Activated naive CD4-positive, alpha-beta T cell treated with anti-CD3 and anti-CD28 coated beads for 36 hours (primary cell): ENCODE measurements around the gene HOXC6. TPM values are rescaled to one million over a fixed set of nuclear protein-coding genes. Genes with fewer than 3 reads are reported as not detected.

Source experiments
- CTCF ChIA-PET: fragments of 350-600 bp; sonication (Branson Sonifier 250); formaldehyde crosslinking; loops from one replicate; lab custom pipeline; 2021; ENCODE audit warnings: antibody characterized with exemption; lab: Charles Lee
- DNase-seq: peaks from one replicate; pipeline ENCODE4 v3.0.0-alpha.2; 2020
- H3K27ac Mint-ChIP-seq: one replicate; pipeline ENCODE4 v1.8.0; 2021; ENCODE audit warnings: mild to moderate bottlenecking, mixed read lengths
- H3K27me3 Mint-ChIP-seq: one replicate; pipeline ENCODE4 v1.8.0; 2021; ENCODE audit warnings: low read depth, mixed read lengths
- H3K36me3 Mint-ChIP-seq: one replicate; pipeline ENCODE4 v1.8.0; 2021; ENCODE audit warnings: low read depth, mixed read lengths
- H3K4me1 Mint-ChIP-seq: one replicate; pipeline ENCODE4 v1.8.0; 2021; ENCODE audit warnings: low read depth, mixed read lengths
- H3K4me3 Mint-ChIP-seq: one replicate; pipeline ENCODE4 v1.8.0; 2021; ENCODE audit warnings: mild to moderate bottlenecking, moderate library complexity, mixed read lengths
- H3K9me3 Mint-ChIP-seq: one replicate; pipeline ENCODE4 v1.8.0; 2021; ENCODE audit warnings: mixed read lengths
- intact Hi-C: fragments of 100-400 bp; cut with micrococcal nuclease; formaldehyde crosslinking; loops from one replicate; pipeline ENCODE4 v1.15.1; 2023
- total RNA-seq, 2 experiments: library from RNA; stranded (reverse); gene quantifications; one replicate each; pipeline ENCODE4 v1.2.3, GENCODE V29; 2021

Gene HOXC6
- total RNA-seq, 2 experiments from 2014 or later: not detected

DNA sequence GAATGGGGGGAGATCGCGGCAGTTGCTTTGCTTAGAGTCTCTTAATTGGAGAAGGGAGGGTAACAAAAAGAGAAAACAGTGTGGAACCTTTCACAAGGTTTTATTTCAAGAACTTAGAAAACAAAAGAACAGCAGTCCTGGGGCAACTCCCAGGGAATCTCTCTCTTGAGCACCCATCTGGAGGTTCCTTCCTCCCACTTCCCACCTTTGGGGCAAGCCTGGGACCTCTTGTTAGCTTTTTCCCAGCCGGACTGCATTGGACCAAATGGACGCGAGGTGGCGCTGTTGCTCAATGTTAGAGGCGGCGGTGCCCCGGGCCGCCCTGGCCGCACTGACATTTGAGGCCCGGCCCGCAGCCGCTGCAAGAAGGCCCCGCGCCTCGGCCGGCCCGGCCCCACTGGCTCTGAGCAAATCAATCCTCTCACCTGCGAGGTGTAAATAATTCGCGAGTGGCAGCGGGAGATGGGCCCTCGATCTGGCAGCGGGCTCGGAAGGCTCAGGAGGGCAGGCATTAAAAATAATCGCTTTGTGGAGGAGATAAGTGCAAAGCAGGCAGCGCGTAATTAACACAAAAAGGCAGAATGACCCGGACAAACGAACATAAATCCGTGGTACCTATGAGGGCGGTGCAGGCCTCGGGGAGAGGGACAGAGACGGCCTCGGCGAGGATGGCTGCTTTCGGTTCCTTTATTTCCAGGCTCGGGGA lies 22.2 kb upstream of the HOXC6 start:
- CTCF ChIA-PET: interaction anchor here (0.6 to 6.8 kb wide), 21 partner anchors 9 to 261 kb away, joined by 3 to 72 read pairs (median 4); partner anchors contain the start of genes HOXC10, HOXC5 and SMUG1

GRCh38 chr12:54006559-54007220 lies 21.6 kb upstream of the HOXC6 start:
- Mint-ChIP-seq H3K9me3 (no peaks in the 10 kb centered on the region), H3K36me3 (no peaks in the 10 kb centered on the region), H3K27ac (no peak overlapping the region), H3K27me3 (peaks cover 90% of the 10 kb centered on the region), H3K4me3 (peak overlapping the region; percentile 58), H3K4me1 (peaks cover 30% of the 10 kb centered on the region)
- intact Hi-C loops: loop anchor here (1.0 kb wide), 5 partner anchors 21 to 202 kb away; partner anchors contain the start of gene HOXC10
- CTCF ChIA-PET: interaction anchor here (0.6 to 6.8 kb wide), 15 partner anchors 10 to 208 kb away, joined by 3 to 72 read pairs (median 5); partner anchors contain the start of genes HOXC10, HOXC5 and SMUG1
- no peak for DNase-seq

More for the DNA sequence above, 22.2 kb upstream of the HOXC6 start:
- DNase-seq: peak; percentile 91
- peaks cover 90% of the 10 kb centered on the region for H3K27me3 Mint-ChIP-seq
- intact Hi-C loops: loop anchor here (1.0 kb wide), 5 partner anchors 21 to 202 kb away; partner anchors contain the start of gene HOXC10
- H3K4me1 Mint-ChIP-seq: peaks cover 25% of the 10 kb centered on the region
- no peaks in the 10 kb centered on the region for H3K9me3 Mint-ChIP-seq
- no peaks in the 10 kb centered on the region for H3K36me3 Mint-ChIP-seq
- H3K4me3 Mint-ChIP-seq: peak overlapping the region; percentile 58
- no peak overlapping the region for H3K27ac Mint-ChIP-seq

GRCh38 chr12:54007538-54008259 lies 20.5 kb upstream of the HOXC6 start:
- no peak overlapping the region for H3K27ac Mint-ChIP-seq
- CTCF ChIA-PET: interaction anchor here (0.6 to 6.8 kb wide), 11 partner anchors 10 to 301 kb away, joined by 3 to 72 read pairs (median 8); partner anchors contain the start of genes HOXC10, HOXC5 and SMUG1

DNA sequence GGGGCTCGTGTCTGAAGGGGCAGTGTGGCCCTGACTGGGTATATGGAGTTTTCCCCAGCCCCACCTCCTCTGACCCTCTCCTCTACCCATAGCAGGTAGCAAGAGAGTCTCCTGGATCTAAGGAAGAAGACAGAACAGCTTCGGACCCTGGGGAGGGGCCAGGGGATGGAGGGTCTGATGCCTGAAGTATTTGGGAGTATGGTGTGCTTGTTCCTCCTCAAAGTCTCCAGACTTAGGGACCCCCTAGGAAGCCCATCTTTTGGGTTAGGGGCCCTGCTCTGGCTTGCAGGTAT lies 20.0 kb upstream of the HOXC6 start:
- Mint-ChIP-seq H3K27ac (no peak overlapping the region), H3K4me1 (peaks cover 27% of the 10 kb centered on the region)

More at GRCh38 chr12:54007538-54008259, 20.5 kb upstream of the HOXC6 start:
- intact Hi-C loops: no loop called here
- Mint-ChIP-seq H3K36me3 (no peaks in the 10 kb centered on the region), H3K4me3 (no peak overlapping the region), H3K27me3 (peaks cover 87% of the 10 kb centered on the region), H3K4me1 (peaks cover 27% of the 10 kb centered on the region), H3K9me3 (no peaks in the 10 kb centered on the region)
- no peak for DNase-seq

GRCh38 chr12:54009171-54010052 lies 18.8 kb upstream of the HOXC6 start:
- intact Hi-C loops: loop anchor here (1.0 kb wide), 1 partner anchor 8 kb away; no protein-coding TSS in a partner anchor
- Mint-ChIP-seq H3K27ac (no peak overlapping the region), H3K4me1 (peaks cover 27% of the 10 kb centered on the region), H3K27me3 (peaks cover 86% of the 10 kb centered on the region), H3K9me3 (no peaks in the 10 kb centered on the region), H3K4me3 (peak overlapping the region; percentile 48), H3K36me3 (no peaks in the 10 kb centered on the region)
- DNase-seq: peak; percentile 34
- CTCF ChIA-PET: interaction anchor here (0.7 to 6.8 kb wide), 23 partner anchors 8 to 494 kb away, joined by 3 to 72 read pairs (median 4); partner anchors contain the start of genes HOXC10, HOXC5 and SMUG1

More for the DNA sequence above, 20.0 kb upstream of the HOXC6 start:
- no peak for DNase-seq
- H3K27me3 Mint-ChIP-seq: peaks cover 87% of the 10 kb centered on the region
- H3K9me3 Mint-ChIP-seq: no peaks in the 10 kb centered on the region
- no peak overlapping the region for H3K4me3 Mint-ChIP-seq
- CTCF ChIA-PET: interaction anchor here (0.6 to 6.8 kb wide), 13 partner anchors 10 to 302 kb away, joined by 3 to 72 read pairs (median 6); partner anchors contain the start of genes HOXC10, HOXC5 and SMUG1
- intact Hi-C loops: no loop called here
- no peaks in the 10 kb centered on the region for H3K36me3 Mint-ChIP-seq

DNA sequence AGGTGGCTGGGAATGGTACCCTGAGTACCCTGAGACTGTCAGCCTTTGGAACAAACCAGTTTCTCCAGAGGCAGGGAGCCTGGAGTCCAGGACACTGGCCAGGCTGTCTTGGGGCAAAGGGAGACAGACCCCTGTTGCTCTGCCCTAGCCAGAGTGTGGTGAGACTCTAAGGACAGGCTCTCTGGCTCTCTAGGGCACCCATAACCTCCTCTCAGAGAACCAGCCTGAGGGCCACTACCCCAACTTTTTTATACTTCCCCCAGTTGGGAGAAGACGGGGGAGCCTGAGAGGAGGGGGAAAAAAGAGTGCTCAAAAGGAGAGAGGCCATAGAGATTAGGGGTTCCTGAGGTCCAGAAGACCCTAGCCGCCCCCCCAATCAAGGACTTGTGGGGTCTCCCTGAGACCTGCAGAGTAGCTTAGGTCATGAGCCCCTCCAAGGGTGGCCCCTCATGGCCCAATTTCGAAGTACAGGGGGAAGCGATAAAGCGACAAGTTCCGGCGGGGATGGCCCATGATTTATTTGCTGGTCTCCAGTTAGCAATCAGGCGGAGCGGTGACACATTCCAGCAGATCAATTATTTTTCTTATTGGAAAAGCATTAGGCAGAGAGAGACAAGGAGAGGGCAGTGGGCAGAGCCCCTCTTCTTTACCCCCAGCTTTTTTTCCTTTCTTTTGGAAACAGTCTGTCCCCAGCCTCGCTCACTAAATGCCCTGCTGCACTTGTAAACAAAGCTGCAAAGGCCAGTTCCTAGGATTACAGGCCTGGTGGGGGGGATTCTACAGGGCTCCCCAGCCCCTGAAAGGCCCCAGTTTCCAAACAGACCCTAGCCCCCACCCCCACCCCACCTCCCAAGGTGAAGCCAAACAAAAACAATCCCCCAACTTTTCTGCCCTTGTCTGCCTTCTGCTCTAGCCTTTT lies 17.9 kb upstream of the HOXC6 start:
- no peak overlapping the region for H3K27ac Mint-ChIP-seq
- no peak overlapping the region for H3K4me3 Mint-ChIP-seq
- CTCF ChIA-PET: interaction anchor here (1.0 to 6.5 kb wide), 4 partner anchors 22 to 196 kb away, joined by 3 to 72 read pairs (median 23); partner anchors contain the start of genes HOXC5 and SMUG1
- DNase-seq: no peak
- H3K9me3 Mint-ChIP-seq: no peaks in the 10 kb centered on the region
- H3K36me3 Mint-ChIP-seq: no peaks in the 10 kb centered on the region
- H3K27me3 Mint-ChIP-seq: peaks cover 87% of the 10 kb centered on the region
- peaks cover 32% of the 10 kb centered on the region for H3K4me1 Mint-ChIP-seq
- intact Hi-C loops: no loop called here

DNA sequence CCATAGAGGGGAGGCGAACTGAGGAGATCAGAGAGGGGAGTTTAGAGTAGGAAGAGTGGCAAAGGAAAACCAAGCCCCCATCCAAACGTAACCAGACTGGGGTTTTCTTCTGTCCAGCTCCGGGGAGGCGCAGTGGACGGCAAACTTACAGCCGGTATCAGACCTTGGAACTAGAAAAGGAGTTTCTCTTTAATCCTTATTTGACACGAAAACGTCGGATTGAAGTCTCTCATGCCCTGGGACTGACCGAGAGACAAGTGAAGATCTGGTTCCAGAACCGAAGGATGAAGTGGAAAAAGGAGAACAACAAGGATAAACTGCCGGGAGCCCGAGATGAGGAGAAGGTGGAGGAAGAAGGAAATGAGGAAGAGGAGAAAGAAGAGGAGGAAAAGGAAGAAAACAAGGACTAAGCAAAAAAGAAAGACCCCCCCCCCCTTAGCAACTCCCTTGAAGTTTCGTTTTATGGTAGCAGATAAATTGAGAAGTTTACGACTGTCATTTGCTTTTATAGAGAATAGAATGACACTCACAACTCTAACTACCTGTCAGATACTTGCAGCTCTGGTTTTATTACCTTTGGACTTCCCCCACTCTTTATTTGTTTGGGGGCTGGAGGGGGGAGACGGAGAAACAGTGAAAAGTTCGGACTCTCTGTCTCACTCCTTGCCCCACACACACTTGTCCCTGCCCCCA lies 17.1 kb upstream of the HOXC6 start:
- Mint-ChIP-seq H3K4me3 (no peak overlapping the region), H3K27me3 (peaks cover 88% of the 10 kb centered on the region), H3K4me1 (peaks cover 27% of the 10 kb centered on the region), H3K36me3 (no peaks in the 10 kb centered on the region), H3K27ac (no peak overlapping the region), H3K9me3 (no peaks in the 10 kb centered on the region)
- intact Hi-C loops: no loop called here
- DNase-seq: no peak
- CTCF ChIA-PET: no interaction called here

DNA sequence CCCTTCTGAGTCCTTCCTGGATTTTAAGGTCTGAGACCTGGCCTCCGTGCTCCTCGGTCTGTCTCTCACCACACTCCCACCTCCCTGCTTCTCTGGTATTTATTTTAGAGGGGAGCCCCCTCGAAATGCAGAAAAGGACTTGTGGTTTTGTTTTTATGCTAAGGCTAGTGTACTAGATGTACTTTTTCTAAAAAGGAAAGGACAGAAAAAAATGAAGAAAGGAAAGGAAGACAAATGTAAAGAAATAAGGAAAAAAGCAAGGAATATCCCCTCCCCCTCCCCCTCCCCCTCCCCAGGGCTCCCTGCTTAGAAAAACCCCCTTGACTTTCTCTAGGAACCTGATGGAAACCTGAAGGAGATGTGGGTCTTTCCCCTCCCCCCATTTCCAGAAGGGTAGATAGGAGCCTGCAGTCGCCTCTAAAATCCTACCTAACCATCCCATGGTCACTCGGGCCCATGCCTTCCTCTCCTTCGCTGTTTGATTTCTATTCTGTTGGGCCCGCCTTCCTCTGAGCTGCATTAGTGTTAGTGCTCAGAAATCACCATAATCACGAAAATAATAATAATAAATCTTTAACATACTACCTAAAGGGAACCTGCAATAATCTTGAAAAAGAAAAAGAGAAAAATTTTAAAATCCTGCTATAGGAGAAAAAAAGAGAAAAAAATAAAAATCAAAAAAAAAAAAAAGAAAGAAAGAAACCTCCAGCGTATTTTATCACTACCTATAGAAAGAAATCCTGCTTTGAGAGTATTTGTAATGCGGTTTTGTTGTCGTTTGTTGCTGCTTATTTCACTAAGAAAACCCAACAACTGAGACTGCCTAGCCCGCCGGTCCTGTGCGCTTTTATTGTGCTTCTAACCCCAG lies 16.3 kb upstream of the HOXC6 start:
- CTCF ChIA-PET: interaction anchor here (1.4 kb wide), 1 partner anchor 21 kb away, joined by 4 read pairs; the partner anchor contains the start of gene HOXC5
- Mint-ChIP-seq H3K27me3 (peaks cover 83% of the 10 kb centered on the region), H3K4me1 (peaks cover 21% of the 10 kb centered on the region), H3K27ac (no peak overlapping the region), H3K36me3 (no peaks in the 10 kb centered on the region), H3K9me3 (no peaks in the 10 kb centered on the region), H3K4me3 (no peak overlapping the region)
- DNase-seq: no peak
- intact Hi-C loops: no loop called here

- Mint-ChIP-seq H3K27ac (no peak overlapping the region), H3K27me3 (peaks cover 83% of the 10 kb centered on the region), H3K9me3 (no peaks in the 10 kb centered on the region), H3K4me1 (peaks cover 25% of the 10 kb centered on the region), H3K36me3 (no peaks in the 10 kb centered on the region), H3K4me3 (no peak overlapping the region)
- CTCF ChIA-PET: interaction anchor here (1.4 kb wide), 1 partner anchor 20 kb away, joined by 4 read pairs; the partner anchor contains the start of gene HOXC5
- intact Hi-C loops: no loop called here
- DNase-seq: no peak
Observed at GRCh38 chr12:54012631-54013409, 15.4 kb upstream of the HOXC6 start.
